Non-pigmented ciliary epithelial cell (primary cell): ENCODE measurements around the gene SORCS2.

Experiments
- DNase-seq: peaks from one replicate; pipeline ENCODE4 v3.0.0-alpha.2; 2010; ENCODE audit warnings: low read depth

SORCS2 gene

GRCh38 chr4:7512428-7512827, 320.1 kb downstream of the SORCS2 start:
- DNase-seq, result no peak

GRCh38 chr4:7512946-7513345, 320.6 kb downstream of the SORCS2 start:
- no peak for DNase-seq

- DNase-seq, result peak; percentile 8
These were observed 321.3 kb downstream of the SORCS2 start for GRCh38 chr4:7513671-7514070.

GRCh38 chr4:7514281-7514680, 321.9 kb downstream of the SORCS2 start:
- no peak for DNase-seq

GRCh38 chr4:7514789-7515188, 322.5 kb downstream of the SORCS2 start:
- DNase-seq, result no peak

GRCh38 chr4:7515390-7515902, 323.1 kb downstream of the SORCS2 start:
- no peak for DNase-seq

GRCh38 chr4:7516096-7516772, 323.9 kb downstream of the SORCS2 start:
- DNase-seq, result no peak

GRCh38 chr4:7516773-7517144, 324.4 kb downstream of the SORCS2 start:
- no peak for DNase-seq

- no peak for DNase-seq
These were observed 326.7 kb downstream of the SORCS2 start for GRCh38 chr4:7518871-7519637.

GRCh38 chr4:7519638-7520376, 327.5 kb downstream of the SORCS2 start:
- DNase-seq, result no peak

GRCh38 chr4:7521666-7522065, 329.3 kb downstream of the SORCS2 start:
- no peak for DNase-seq

GRCh38 chr4:7522452-7523220, 330.3 kb downstream of the SORCS2 start:
- DNase-seq, result no peak

- no peak for DNase-seq
These were observed 331.2 kb downstream of the SORCS2 start for GRCh38 chr4:7523526-7523925.

- no peak for DNase-seq
These were observed 331.8 kb downstream of the SORCS2 start for GRCh38 chr4:7524064-7524682.

- DNase-seq, result no peak
These were observed 332.5 kb downstream of the SORCS2 start for GRCh38 chr4:7524843-7525242.

GRCh38 chr4:7526491-7526890, 334.2 kb downstream of the SORCS2 start:
- no peak for DNase-seq

GRCh38 chr4:7526929-7527535, 334.7 kb downstream of the SORCS2 start:
- no peak for DNase-seq

GRCh38 chr4:7529368-7530080, 337.2 kb downstream of the SORCS2 start:
- no peak for DNase-seq

GRCh38 chr4:7530082-7530481, 337.7 kb downstream of the SORCS2 start:
- no peak for DNase-seq

- DNase-seq, result no peak
These were observed 338.7 kb downstream of the SORCS2 start for GRCh38 chr4:7530932-7531639.
